A549 treated with CpdA at 1 μM for 4 hours (cell line): ENCODE data around the gene TMPRSS11F. TPM values are rescaled to one million over a fixed set of nuclear protein-coding genes. Genes with fewer than 3 reads are reported as not detected.

Experiments
- total RNA-seq: library from RNA; stranded (reverse); fragments of 200-300 nt; extraction: Qiagen RNA extraction; gene quantifications from 5 replicates; pipeline ENCODE4 v1.2.3, GENCODE V29; 2022; ENCODE audit warnings: low read depth

Gene TMPRSS11F
- not detected in 5 replicates for total RNA-seq

GRCh38 chr4:68129793-68130192, at the start of gene TMPRSS11F:
TSS of gene TMPRSS11F (minus strand) at chr4:68129869. CDS start at chr4:68129820, 49 bp downstream.

Other genes starting within 250 kb of the TMPRSS11F start
- not detected in 5 replicates for gene TMPRSS11D, start 245.9 kb downstream of the TMPRSS11F start, total RNA-seq
- not detected in 5 replicates for gene TMPRSS11A, start 166.4 kb downstream of the TMPRSS11F start, total RNA-seq
- gene TMPRSS11B, start 115.8 kb upstream of the TMPRSS11F start, total RNA-seq = not detected in 5 replicates
- gene YTHDC1, start 220.2 kb upstream of the TMPRSS11F start, total RNA-seq = 30.0 to 44.4 TPM (median 33.7 TPM) in 5 replicates